SU-DHL-6 (cell line): ENCODE measurements around the gene STK39.

Experiments used
- H2AFZ ChIP-seq: fragments of 200-600 bp; sonication (generic); 2 replicates; pipeline ENCODE4 v1.6.1; 2014; ENCODE audit warnings: low read depth, mild to moderate bottlenecking, moderate library complexity, mixed read lengths, antibody characterized with exemption, low read length; ENCODE audit not compliant: severe bottlenecking
- H3F3A ChIP-seq: fragments of 200-600 bp; shearing (Covaris generic); 2 replicates; pipeline ENCODE4 v1.6.0; 2016; ENCODE audit warnings: antibody characterized with exemption, mild to moderate bottlenecking; ENCODE audit not compliant: insufficient read depth
- H3K27ac ChIP-seq: fragments of 200-600 bp; sonication (generic); 2 replicates; pipeline ENCODE4 v1.5.1; 2016; ENCODE audit warnings: low read depth, mild to moderate bottlenecking, low read length, moderate library complexity, mixed read lengths
- H3K27me3 ChIP-seq: fragments of 200-600 bp; sonication (generic), shearing (Covaris generic); 2 replicates; pipeline ENCODE4 v1.6.0; 2014; ENCODE audit warnings: mild to moderate bottlenecking, low read length
- H3K36me3 ChIP-seq: fragments of 200-600 bp; sonication (generic); 2 replicates; pipeline ENCODE4 v1.6.1; 2014; ENCODE audit warnings: mild to moderate bottlenecking, low read length, mixed read lengths
- H3K4me2 ChIP-seq: fragments of 300-600, 200-600 bp; shearing (Covaris generic), sonication (generic); 2 replicates; pipeline ENCODE4 v1.6.0; 2014; ENCODE audit warnings: low read length, low read depth, mild to moderate bottlenecking; ENCODE audit not compliant: poor library complexity, severe bottlenecking
- H3K4me3 ChIP-seq: fragments of 200-600 bp; sonication (generic); 2 replicates; pipeline ENCODE4 v1.5.1; 2014; ENCODE audit warnings: antibody characterized with exemption, low read length, mild to moderate bottlenecking, mixed read lengths; ENCODE audit not compliant: insufficient read depth, poor library complexity, severe bottlenecking
- H3K79me2 ChIP-seq: fragments of 200-600 bp; sonication (generic); 2 replicates; pipeline ENCODE4 v1.6.1; 2014; ENCODE audit warnings: mild to moderate bottlenecking, low read length, moderate library complexity; ENCODE audit not compliant: insufficient read depth
- H3K9ac ChIP-seq: fragments of 200-600 bp; sonication (generic); 2 replicates; pipeline ENCODE4 v1.7.0; 2014; ENCODE audit warnings: mild to moderate bottlenecking, low read length
- H3K9me2 ChIP-seq: fragments of 200-600 bp; sonication (generic); replicated peaks from 2 replicates; pipeline ENCODE4 v1.6.1; 2014; ENCODE audit warnings: low read length; ENCODE audit not compliant: insufficient read depth
- H3K9me3 ChIP-seq: fragments of 200-600 bp; sonication (generic); 2 replicates; pipeline ENCODE4 v1.6.1; 2014; ENCODE audit warnings: low read length, mixed read lengths; ENCODE audit not compliant: insufficient read depth
- H4K20me1 ChIP-seq: fragments of 200-600 bp; sonication (generic); 2 replicates; pipeline ENCODE4 v1.6.1; 2014; ENCODE audit warnings: low read depth, mild to moderate bottlenecking, antibody characterized with exemption, low read length, moderate library complexity, mixed read lengths
- CTCF ChIP-seq: fragments of 200-600 bp; sonication (generic); IDR thresholded peaks from one replicate; pipeline ENCODE4 v1.5.1; 2017; ENCODE audit warnings: antibody characterized with exemption, mild to moderate bottlenecking, low read length, moderate library complexity; ENCODE audit not compliant: insufficient read depth, poor library complexity, severe bottlenecking
- EZH2phosphoT487 ChIP-seq: fragments of 200-600 bp; sonication (generic), shearing (Covaris generic); conservative IDR thresholded peaks from 2 replicates; pipeline ENCODE4 v1.6.1; 2018; ENCODE audit warnings: mild to moderate bottlenecking, antibody characterized with exemption, low read length, moderate library complexity, mixed read lengths

STK39 gene

GRCh38 chr2:168203762-168204693 is 43.4 kb downstream of the STK39 start:
- no peaks in the 10 kb centered on the region for H3K36me3 ChIP-seq
- H3K27ac ChIP-seq = no peak overlapping the region
- no peaks in the 10 kb centered on the region for H3F3A ChIP-seq
- no peak overlapping the region for H3K4me3 ChIP-seq
- H3K4me2 ChIP-seq = no peak overlapping the region
- no peak overlapping the region for H3K9ac ChIP-seq
- H3K27me3 ChIP-seq = no peaks in the 10 kb centered on the region
- no peak overlapping the region for H2AFZ ChIP-seq
- H3K9me3 ChIP-seq = no peaks in the 10 kb centered on the region
- H3K79me2 ChIP-seq = no peaks in the 10 kb centered on the region
- TF ChIP-seq CTCF = no peak
- TF ChIP-seq EZH2phosphoT487 = no peak
- H4K20me1 ChIP-seq = 0 out of 2 replicates have a peak, but pooled peaks cover 5% of the 10 kb centered on the region
- no peaks in the 10 kb centered on the region for H3K9me2 ChIP-seq

GRCh38 chr2:168201584-168202116 is 45.7 kb downstream of the STK39 start:
- Histone ChIP-seq H4K20me1 (0 out of 2 replicates have a peak, but pooled peaks cover 5% of the 10 kb centered on the region), H3K9me3 (no peaks in the 10 kb centered on the region), H3K9me2 (no peaks in the 10 kb centered on the region), H3K4me3 (no peak overlapping the region), H3K79me2 (peaks cover 4% of the 10 kb centered on the region; the same call in 1 of the 2 replicates), H2AFZ (no peak overlapping the region), H3K4me2 (no peak overlapping the region), H3K27me3 (no peaks in the 10 kb centered on the region), H3K36me3 (no peaks in the 10 kb centered on the region), H3K27ac (no peak overlapping the region), H3K9ac (no peak overlapping the region), H3F3A (no peaks in the 10 kb centered on the region)
- TF ChIP-seq CTCF (no peak), EZH2phosphoT487 (no peak)

GRCh38 chr2:168200930-168201583 is 46.3 kb downstream of the STK39 start:
- TF ChIP-seq EZH2phosphoT487 = no peak
- no peak for TF ChIP-seq CTCF
- Histone ChIP-seq H3K36me3 (no peaks in the 10 kb centered on the region), H2AFZ (no peak overlapping the region), H3F3A (no peaks in the 10 kb centered on the region), H3K27me3 (no peaks in the 10 kb centered on the region), H3K9me3 (no peaks in the 10 kb centered on the region), H4K20me1 (0 out of 2 replicates have a peak, but pooled peaks cover 5% of the 10 kb centered on the region), H3K9me2 (no peaks in the 10 kb centered on the region), H3K79me2 (peaks cover 4% of the 10 kb centered on the region; the same call in 1 of the 2 replicates), H3K4me3 (no peak overlapping the region), H3K9ac (no peak overlapping the region), H3K27ac (no peak overlapping the region), H3K4me2 (no peak overlapping the region)
